GM23338 (cell line): Measurements from ENCODE around the gene FGD3.

Source experiments
- CREB1 ChIP-seq: fragments of 250-450 bp; sonication (Bioruptor Pico); IDR thresholded peaks from 2 replicates; pipeline ENCODE4 v1.5.0; 2020; ENCODE audit warnings: low read depth, mild to moderate bottlenecking, moderate library complexity
- ETS1 ChIP-seq: IDR thresholded peaks from 2 replicates; pipeline ENCODE4 v1.6.1; 2016; ENCODE audit warnings: antibody characterized with exemption
- EZH2 ChIP-seq: fragments of 200-600 bp; sonication (generic); IDR thresholded peaks from one replicate; pipeline ENCODE4 v1.8.0; 2017; ENCODE audit warnings: antibody characterized with exemption, mild to moderate bottlenecking, low read depth; ENCODE audit not compliant: unreplicated experiment
- EZH2phosphoT487 ChIP-seq: fragments of 200-600 bp; sonication (generic); IDR thresholded peaks from one replicate; pipeline ENCODE4 v1.8.1; 2018; ENCODE audit warnings: antibody characterized with exemption; ENCODE audit not compliant: unreplicated experiment
- JUNB ChIP-seq: IDR thresholded peaks from one replicate; pipeline ENCODE4 v1.6.1; 2016; ENCODE audit warnings: antibody characterized with exemption; ENCODE audit not compliant: unreplicated experiment
- NANOG ChIP-seq: IDR thresholded peaks from 2 replicates; pipeline ENCODE4 v1.6.1; 2016; ENCODE audit warnings: antibody characterized with exemption, borderline replicate concordance
- POLR2AphosphoS5 ChIP-seq: IDR thresholded peaks from 2 replicates; pipeline ENCODE4 v1.6.1; 2016; ENCODE audit warnings: antibody characterized with exemption, low read depth
- STAT1 ChIP-seq: IDR thresholded peaks from one replicate; pipeline ENCODE4 v1.6.1; 2016; ENCODE audit warnings: antibody characterized with exemption; ENCODE audit not compliant: unreplicated experiment
- ZNF114 ChIP-seq: fragments of 250-450 bp; sonication (Bioruptor Pico); IDR thresholded peaks from 2 replicates; pipeline ENCODE4 v1.5.0; 2020; ENCODE audit warnings: mild to moderate bottlenecking, moderate library complexity
- ZNF331 ChIP-seq: fragments of 250-450 bp; sonication (Bioruptor Pico); IDR thresholded peaks from 2 replicates; pipeline ENCODE4 v1.5.0; 2020; ENCODE audit warnings: low read depth, mild to moderate bottlenecking, moderate library complexity
- TF ChIP-seq, protein P1 (sequence below), 2 experiments: fragments of 200-600 bp in 1 of 2; sonication (generic) in 1 of 2; conservative IDR thresholded peaks; 2 replicates each; pipeline versions ENCODE4 v1.5.1 to v1.6.1; 2016 to 2017; ENCODE audit warnings: antibody characterized with exemption in 2 of 2, low read depth in 2 of 2, mild to moderate bottlenecking in 2 of 2, moderate library complexity in 1 of 2
- TF ChIP-seq, protein P2 (sequence below): IDR thresholded peaks from one replicate; pipeline ENCODE4 v1.6.1; 2018; ENCODE audit warnings: antibody characterized with exemption; ENCODE audit not compliant: unreplicated experiment

DNA sequence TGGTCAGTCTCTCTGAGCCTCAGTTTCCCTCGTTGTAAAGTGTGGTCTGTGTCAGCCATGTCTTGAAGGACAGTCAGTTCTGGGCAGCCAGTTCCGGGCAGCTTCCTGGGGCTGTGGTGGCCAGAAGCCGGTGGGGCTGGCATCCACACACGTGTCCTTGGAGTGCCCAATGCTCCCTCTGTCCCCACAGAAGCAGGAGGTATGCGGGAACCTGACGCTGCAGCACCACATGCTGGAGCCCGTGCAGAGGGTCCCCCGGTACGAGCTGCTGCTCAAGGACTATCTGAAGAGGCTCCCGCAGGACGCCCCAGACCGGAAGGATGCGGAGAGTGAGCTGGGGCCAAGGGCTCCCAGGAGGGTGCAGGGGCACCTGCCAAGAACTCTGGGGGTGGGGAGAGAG lies 62.7 kb downstream of the FGD3 start:
- TF ChIP-seq, protein P1, sequence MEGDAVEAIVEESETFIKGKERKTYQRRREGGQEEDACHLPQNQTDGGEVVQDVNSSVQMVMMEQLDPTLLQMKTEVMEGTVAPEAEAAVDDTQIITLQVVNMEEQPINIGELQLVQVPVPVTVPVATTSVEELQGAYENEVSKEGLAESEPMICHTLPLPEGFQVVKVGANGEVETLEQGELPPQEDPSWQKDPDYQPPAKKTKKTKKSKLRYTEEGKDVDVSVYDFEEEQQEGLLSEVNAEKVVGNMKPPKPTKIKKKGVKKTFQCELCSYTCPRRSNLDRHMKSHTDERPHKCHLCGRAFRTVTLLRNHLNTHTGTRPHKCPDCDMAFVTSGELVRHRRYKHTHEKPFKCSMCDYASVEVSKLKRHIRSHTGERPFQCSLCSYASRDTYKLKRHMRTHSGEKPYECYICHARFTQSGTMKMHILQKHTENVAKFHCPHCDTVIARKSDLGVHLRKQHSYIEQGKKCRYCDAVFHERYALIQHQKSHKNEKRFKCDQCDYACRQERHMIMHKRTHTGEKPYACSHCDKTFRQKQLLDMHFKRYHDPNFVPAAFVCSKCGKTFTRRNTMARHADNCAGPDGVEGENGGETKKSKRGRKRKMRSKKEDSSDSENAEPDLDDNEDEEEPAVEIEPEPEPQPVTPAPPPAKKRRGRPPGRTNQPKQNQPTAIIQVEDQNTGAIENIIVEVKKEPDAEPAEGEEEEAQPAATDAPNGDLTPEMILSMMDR (conservative IDR thresholded peaks at IDR 0.05; ENCODE audit: low read depth in 2 of 2): no peak
- TF ChIP-seq POLR2AphosphoS5 (no peak), ZNF114 (CRISPR knock-in tag) (no peak), EZH2 (no peak), EZH2phosphoT487 (no peak), STAT1 (no peak), ZNF331 (CRISPR knock-in tag) (no peak), ETS1 (no peak), JUNB (no peak), NANOG (no peak), CREB1 (CRISPR knock-in tag) (no peak)
- TF ChIP-seq, protein P2, sequence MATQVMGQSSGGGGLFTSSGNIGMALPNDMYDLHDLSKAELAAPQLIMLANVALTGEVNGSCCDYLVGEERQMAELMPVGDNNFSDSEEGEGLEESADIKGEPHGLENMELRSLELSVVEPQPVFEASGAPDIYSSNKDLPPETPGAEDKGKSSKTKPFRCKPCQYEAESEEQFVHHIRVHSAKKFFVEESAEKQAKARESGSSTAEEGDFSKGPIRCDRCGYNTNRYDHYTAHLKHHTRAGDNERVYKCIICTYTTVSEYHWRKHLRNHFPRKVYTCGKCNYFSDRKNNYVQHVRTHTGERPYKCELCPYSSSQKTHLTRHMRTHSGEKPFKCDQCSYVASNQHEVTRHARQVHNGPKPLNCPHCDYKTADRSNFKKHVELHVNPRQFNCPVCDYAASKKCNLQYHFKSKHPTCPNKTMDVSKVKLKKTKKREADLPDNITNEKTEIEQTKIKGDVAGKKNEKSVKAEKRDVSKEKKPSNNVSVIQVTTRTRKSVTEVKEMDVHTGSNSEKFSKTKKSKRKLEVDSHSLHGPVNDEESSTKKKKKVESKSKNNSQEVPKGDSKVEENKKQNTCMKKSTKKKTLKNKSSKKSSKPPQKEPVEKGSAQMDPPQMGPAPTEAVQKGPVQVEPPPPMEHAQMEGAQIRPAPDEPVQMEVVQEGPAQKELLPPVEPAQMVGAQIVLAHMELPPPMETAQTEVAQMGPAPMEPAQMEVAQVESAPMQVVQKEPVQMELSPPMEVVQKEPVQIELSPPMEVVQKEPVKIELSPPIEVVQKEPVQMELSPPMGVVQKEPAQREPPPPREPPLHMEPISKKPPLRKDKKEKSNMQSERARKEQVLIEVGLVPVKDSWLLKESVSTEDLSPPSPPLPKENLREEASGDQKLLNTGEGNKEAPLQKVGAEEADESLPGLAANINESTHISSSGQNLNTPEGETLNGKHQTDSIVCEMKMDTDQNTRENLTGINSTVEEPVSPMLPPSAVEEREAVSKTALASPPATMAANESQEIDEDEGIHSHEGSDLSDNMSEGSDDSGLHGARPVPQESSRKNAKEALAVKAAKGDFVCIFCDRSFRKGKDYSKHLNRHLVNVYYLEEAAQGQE: no peak
